ENCODE measurements around the gene GNL1.
"Not testable (repeated sequence)": the region's sequence is repeated elsewhere in the genome, so short reads cannot be mapped to it uniquely, and the experiment has no call there.

GNL1 gene, protein sequence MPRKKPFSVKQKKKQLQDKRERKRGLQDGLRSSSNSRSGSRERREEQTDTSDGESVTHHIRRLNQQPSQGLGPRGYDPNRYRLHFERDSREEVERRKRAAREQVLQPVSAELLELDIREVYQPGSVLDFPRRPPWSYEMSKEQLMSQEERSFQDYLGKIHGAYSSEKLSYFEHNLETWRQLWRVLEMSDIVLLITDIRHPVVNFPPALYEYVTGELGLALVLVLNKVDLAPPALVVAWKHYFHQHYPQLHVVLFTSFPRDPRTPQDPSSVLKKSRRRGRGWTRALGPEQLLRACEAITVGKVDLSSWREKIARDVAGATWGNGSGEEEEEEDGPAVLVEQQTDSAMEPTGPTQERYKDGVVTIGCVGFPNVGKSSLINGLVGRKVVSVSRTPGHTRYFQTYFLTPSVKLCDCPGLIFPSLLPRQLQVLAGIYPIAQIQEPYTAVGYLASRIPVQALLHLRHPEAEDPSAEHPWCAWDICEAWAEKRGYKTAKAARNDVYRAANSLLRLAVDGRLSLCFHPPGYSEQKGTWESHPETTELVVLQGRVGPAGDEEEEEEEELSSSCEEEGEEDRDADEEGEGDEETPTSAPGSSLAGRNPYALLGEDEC

GRCh38 chr6:30556066-30556905 lies at the start of gene GNL1:
GNL1 (minus strand) TSS chr6:30556489; CDS start chr6:30556203, 286 bp downstream.
- Mint-ChIP-seq H3K4me1 (peaks cover 33 to 50% of the 10 kb centered on the region in 2 donors), H3K36me3 (peaks cover 17 to 67% of the 10 kb centered on the region in 2 donors), H3K4me3 (peak within 1 kb of the TSS; percentile 93 to 94), H3K27me3 (no peaks in the 10 kb centered on the region), H3K9me3 (no peaks in the 10 kb centered on the region), H3K27ac (peak within 1 kb of the TSS; percentile 98)
- peak; percentile 98 for DNase-seq
- ATAC-seq (replicated peaks) = peak; percentile 88 to 91

GRCh38 chr6:30603961-30604360 lies 47.7 kb upstream of the GNL1 start:
- no peak for DNase-seq
- H3K4me1 Mint-ChIP-seq = peaks cover 16 to 36% of the 10 kb centered on the region in 2 donors
- H3K9me3 Mint-ChIP-seq = no peaks in the 10 kb centered on the region
- peaks cover 62 to 79% of the 10 kb centered on the region in 2 donors for H3K36me3 Mint-ChIP-seq
- peak overlapping the region; percentile 87 for H3K27ac Mint-ChIP-seq
- no peaks in the 10 kb centered on the region for H3K27me3 Mint-ChIP-seq
- no peak for ATAC-seq (replicated peaks)
- H3K4me3 Mint-ChIP-seq = no peak overlapping the region

GRCh38 chr6:30601815-30602641 lies 45.7 kb upstream of the GNL1 start:
- H3K36me3 Mint-ChIP-seq = peaks cover 54 to 72% of the 10 kb centered on the region in 2 donors
- H3K4me3 Mint-ChIP-seq = peak overlapping the region in 1 of 2 donors; percentile 52
- H3K27me3 Mint-ChIP-seq = no peaks in the 10 kb centered on the region
- peaks cover 19 to 39% of the 10 kb centered on the region in 2 donors for H3K4me1 Mint-ChIP-seq
- DNase-seq (no peak), ATAC-seq (replicated peaks) (no peak)
- H3K9me3 Mint-ChIP-seq = no peaks in the 10 kb centered on the region
- peak overlapping the region; percentile 69 for H3K27ac Mint-ChIP-seq

DNA sequence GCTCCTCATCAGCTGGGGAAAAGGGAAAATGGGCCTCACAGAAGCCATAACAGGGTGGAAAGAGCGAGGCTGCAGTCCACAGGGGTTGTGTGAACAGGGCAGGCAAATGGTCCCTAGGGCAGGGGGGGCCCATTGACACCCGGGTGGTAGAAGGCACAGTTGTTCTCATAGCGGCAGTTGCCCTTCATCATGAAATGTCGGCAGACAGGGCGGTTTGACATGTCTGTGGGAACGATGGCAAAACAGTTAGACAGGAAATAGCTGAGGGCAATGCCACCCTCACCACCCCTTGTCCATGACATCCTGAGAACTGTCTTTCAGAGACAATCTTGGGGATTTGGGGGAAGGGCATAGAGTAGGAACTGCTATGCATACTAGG lies 45.1 kb upstream of the GNL1 start:
- peaks cover 51 to 69% of the 10 kb centered on the region in 2 donors for H3K36me3 Mint-ChIP-seq
- DNase-seq (no peak), ATAC-seq (replicated peaks) (no peak)
- peaks cover 19 to 41% of the 10 kb centered on the region in 2 donors for H3K4me1 Mint-ChIP-seq
- H3K9me3 Mint-ChIP-seq = no peaks in the 10 kb centered on the region
- H3K4me3 Mint-ChIP-seq = no peak overlapping the region
- no peaks in the 10 kb centered on the region for H3K27me3 Mint-ChIP-seq
- peak overlapping the region; percentile 69 for H3K27ac Mint-ChIP-seq

- Mint-ChIP-seq H3K9me3 (no peaks in the 10 kb centered on the region), H3K4me1 (peaks cover 19 to 36% of the 10 kb centered on the region in 2 donors), H3K27ac (peak overlapping the region; percentile 51), H3K27me3 (no peaks in the 10 kb centered on the region), H3K4me3 (peak overlapping the region in 1 of 2 donors; percentile 13), H3K36me3 (peaks cover 44 to 64% of the 10 kb centered on the region in 2 donors)
- ATAC-seq (replicated peaks) = no peak
- DNase-seq = no peak
Measured at GRCh38 chr6:30600451-30600961, 44.2 kb upstream of the GNL1 start.

- H3K27ac Mint-ChIP-seq = peak overlapping the region; percentile 87
- no peaks in the 10 kb centered on the region for H3K9me3 Mint-ChIP-seq
- DNase-seq (no peak), ATAC-seq (replicated peaks) (no peak)
- H3K36me3 Mint-ChIP-seq = peaks cover 36 to 61% of the 10 kb centered on the region in 2 donors
- H3K4me3 Mint-ChIP-seq = no peak overlapping the region
- no peaks in the 10 kb centered on the region for H3K27me3 Mint-ChIP-seq
- peaks cover 19 to 36% of the 10 kb centered on the region in 2 donors for H3K4me1 Mint-ChIP-seq
Measured at GRCh38 chr6:30599625-30600324, 43.5 kb upstream of the GNL1 start.

DNA sequence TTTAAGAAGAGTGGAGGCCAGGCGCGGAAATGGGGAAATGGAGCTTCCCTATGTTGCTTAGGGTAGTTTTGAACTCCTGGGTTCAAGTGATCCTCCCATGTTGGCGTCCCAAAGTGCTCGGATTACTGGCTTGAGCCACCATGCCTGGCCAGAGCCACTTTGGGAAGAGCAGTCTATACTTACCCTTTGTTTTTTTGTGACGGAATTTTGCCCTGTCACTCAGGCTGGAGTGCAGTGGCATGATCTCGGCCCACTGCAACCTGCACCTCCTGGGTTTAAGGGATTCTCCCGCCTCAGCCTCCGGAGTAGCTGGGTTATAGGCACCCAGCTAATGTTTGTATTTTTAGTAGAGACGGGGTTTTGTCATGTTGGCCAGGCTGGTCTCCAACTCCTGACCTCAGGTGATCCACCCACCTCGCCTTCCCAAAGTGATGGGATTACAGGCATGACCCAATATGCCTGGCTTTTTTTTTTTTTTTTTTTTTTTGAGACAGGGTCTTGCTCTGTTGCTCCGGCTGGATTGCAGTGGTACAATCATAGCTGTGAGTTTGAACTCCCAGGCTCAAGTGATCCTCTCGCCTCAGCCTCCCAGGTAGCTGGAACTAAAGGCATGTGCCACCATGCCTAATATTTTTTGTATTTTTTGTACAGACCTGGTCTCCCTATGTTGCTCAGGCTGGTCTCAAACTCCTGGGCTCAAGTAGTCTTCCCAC lies 42.8 kb upstream of the GNL1 start:
- peaks cover 33 to 61% of the 10 kb centered on the region in 2 donors for H3K36me3 Mint-ChIP-seq
- H3K4me3 Mint-ChIP-seq = no peak overlapping the region
- ATAC-seq (replicated peaks) (no peak), DNase-seq (no peak)
- peaks cover 18 to 32% of the 10 kb centered on the region in 2 donors for H3K4me1 Mint-ChIP-seq
- H3K27ac Mint-ChIP-seq = peak overlapping the region; percentile 87
- no peaks in the 10 kb centered on the region for H3K9me3 Mint-ChIP-seq
- no peaks in the 10 kb centered on the region for H3K27me3 Mint-ChIP-seq

GRCh38 chr6:30597315-30598144 lies 41.2 kb upstream of the GNL1 start:
- DNase-seq (peak; percentile 64), ATAC-seq (replicated peaks) (peak; percentile 83 to 90)
- Mint-ChIP-seq H3K27ac (peak overlapping the region; percentile 11), H3K36me3 (peaks cover 18 to 50% of the 10 kb centered on the region in 2 donors), H3K4me3 (peak overlapping the region in 1 of 2 donors; percentile 21), H3K4me1 (peaks cover 12 to 19% of the 10 kb centered on the region in 2 donors)
- not testable (repeated sequence) for H3K27me3 Mint-ChIP-seq, H3K9me3 Mint-ChIP-seq

- Mint-ChIP-seq H3K36me3 (peaks cover 12 to 53% of the 10 kb centered on the region in 2 donors), H3K27ac (no peak overlapping the region)
- ATAC-seq (replicated peaks) = no peak
Measured at GRCh38 chr6:30592287-30592686, 36.0 kb upstream of the GNL1 start.

GRCh38 chr6:30591008-30591407 lies 34.7 kb upstream of the GNL1 start:
- ATAC-seq (replicated peaks) (no peak), DNase-seq (no peak)
- H3K4me3 Mint-ChIP-seq = no peak overlapping the region
- H3K27me3 Mint-ChIP-seq = no peaks in the 10 kb centered on the region
- no peaks in the 10 kb centered on the region for H3K9me3 Mint-ChIP-seq
- peak overlapping the region; percentile 48 for H3K27ac Mint-ChIP-seq
- peaks cover 20 to 62% of the 10 kb centered on the region in 2 donors for H3K36me3 Mint-ChIP-seq
- H3K4me1 Mint-ChIP-seq = peaks cover 7 to 11% of the 10 kb centered on the region in 2 donors

More at GRCh38 chr6:30592287-30592686, 36.0 kb upstream of the GNL1 start:
- DNase-seq = no peak
- H3K27me3 Mint-ChIP-seq = no peaks in the 10 kb centered on the region
- H3K4me1 Mint-ChIP-seq = peaks cover 9 to 17% of the 10 kb centered on the region in 2 donors
- H3K4me3 Mint-ChIP-seq = no peak overlapping the region
- H3K9me3 Mint-ChIP-seq = no peaks in the 10 kb centered on the region

- Mint-ChIP-seq H3K4me3 (no peak overlapping the region), H3K36me3 (peaks cover 20 to 63% of the 10 kb centered on the region in 2 donors)
- no peak for ATAC-seq (replicated peaks)
Measured at GRCh38 chr6:30590509-30590908, 34.2 kb upstream of the GNL1 start.

More at GRCh38 chr6:30590509-30590908, 34.2 kb upstream of the GNL1 start:
- Mint-ChIP-seq H3K27ac (peak overlapping the region; percentile 48), H3K9me3 (no peaks in the 10 kb centered on the region), H3K4me1 (peaks cover 7 to 11% of the 10 kb centered on the region in 2 donors), H3K27me3 (no peaks in the 10 kb centered on the region)
- no peak for DNase-seq
